K562 (cell line): Measurements from ENCODE around the gene PBX4. TPM values are rescaled to one million over a fixed set of nuclear protein-coding genes. Genes with fewer than 3 reads are reported as not detected.
A peak's percentile ranks its signal among the peaks of the same experiment; 100 is the strongest.

ENCODE experiments used
- ATAC-seq: fragments of 200-7000 bp; cut with Tn5 transposase; 3 replicates; pipeline ENCODE4 v1.9.1; 2020; ENCODE audit warnings: moderate library complexity
- BruUV-seq: library from RNA; stranded (reverse); fragments of 400-500 nt; replicated peaks from 2 replicates; lab custom pipeline; 2021; lab: Mats Ljungman, UMichigan
- CTCF ChIA-PET: fragments of 300-600 bp; formaldehyde crosslinking; extraction: SDS; loops from one replicate; lab custom pipeline; 2021; ENCODE audit warnings: low intra/inter-chr PET ratio; lab: Yijun Ruan, JAX
- POLR2A ChIA-PET: fragments of 300-600, 350-650 bp; sonication (Branson Sonifier 250); formaldehyde crosslinking; extraction: SDS; loops from one replicate; lab custom pipeline; 2021; ENCODE audit warnings: antibody characterized with exemption, inconsistent platforms; lab: Yijun Ruan, JAX
- DNase-seq, 4 experiments: peaks; one replicate each; pipeline versions ENCODE4 v3.0.0 to v3.0.0-alpha.2; 2011 to 2018; ENCODE audit warnings: low spot score in 3 of 4, mixed read lengths in 3 of 4; ENCODE audit errors: extremely low read depth in 1 of 4
- FAIRE-seq: peaks from 2 replicates; lab custom pipeline; 2011; peaks lifted over from hg19 to GRCh38; lab: Jason Lieb, UNC
- H2AFZ ChIP-seq: 2 replicates; pipeline ENCODE4 v1.6.0; 2011; ENCODE audit warnings: low read depth, low read length, control low read depth, inconsistent platforms
- H3K27ac ChIP-seq: fragments of 200-600 bp; 3 replicates; pipeline ENCODE4 v1.8.0; 2011; ENCODE audit warnings: low read depth, mild to moderate bottlenecking, control low read depth, inconsistent platforms, low read length, moderate library complexity, mixed read lengths; ENCODE audit errors: extremely low read depth
- H3K27me3 ChIP-seq, 2 experiments: fragments of 300-600 bp in 1 of 2; 2 replicates in 1 of 2; 3 replicates in 1 of 2; pipeline versions ENCODE4 v1.6.0 to v1.8.0; 2011; ENCODE audit warnings: inconsistent platforms in 2 of 2, low read length in 2 of 2, mild to moderate bottlenecking in 1 of 2, mixed read lengths in 1 of 2, moderate library complexity in 1 of 2; ENCODE audit not compliant: control insufficient read depth in 2 of 2, insufficient read depth in 2 of 2
- H3K36me3 ChIP-seq: fragments of 300-600 bp; 3 replicates; pipeline ENCODE4 v1.8.0; 2011; ENCODE audit warnings: mild to moderate bottlenecking, low read length, inconsistent platforms; ENCODE audit not compliant: control insufficient read depth, insufficient read depth
- H3K4me1 ChIP-seq, 2 experiments: fragments of 200-600 bp in 1 of 2; replicated peaks in 1 of 2; 2 replicates in 1 of 2; 3 replicates in 1 of 2; pipeline versions ENCODE4 v1.5.1 to v1.8.0; 2011; ENCODE audit warnings: inconsistent platforms in 2 of 2, low read length in 2 of 2, mild to moderate bottlenecking in 1 of 2, mixed read lengths in 1 of 2, moderate library complexity in 1 of 2; ENCODE audit not compliant: control insufficient read depth in 2 of 2, insufficient read depth in 2 of 2
- H3K4me2 ChIP-seq: 2 replicates; pipeline ENCODE4 v1.6.1; 2011; ENCODE audit warnings: low read length, control low read depth, inconsistent platforms, mixed read lengths; ENCODE audit not compliant: insufficient read depth
- H3K4me3 ChIP-seq: fragments of 200-600 bp; sonication (generic), shearing (Covaris generic); 2 replicates; pipeline ENCODE4 v1.5.1; 2016; ENCODE audit warnings: control low read depth, inconsistent platforms
- H3K79me2 ChIP-seq: fragments of 200-600 bp; 3 replicates; pipeline ENCODE4 v1.8.0; 2011; ENCODE audit warnings: low read length, inconsistent platforms; ENCODE audit not compliant: control insufficient read depth, insufficient read depth
- H3K9ac ChIP-seq, 2 experiments: 2 replicates each; pipeline versions ENCODE4 v1.6.0 to v1.6.1; 2011; ENCODE audit warnings: low read depth in 2 of 2, low read length in 2 of 2, control low read depth in 1 of 2, inconsistent platforms in 1 of 2, mild to moderate bottlenecking in 1 of 2, mixed read lengths in 1 of 2; ENCODE audit not compliant: insufficient read depth in 1 of 2
- H3K9me1 ChIP-seq: one replicate; pipeline ENCODE4 v1.6.0; 2011; ENCODE audit warnings: inconsistent platforms, mild to moderate bottlenecking, low read length, moderate library complexity; ENCODE audit not compliant: control insufficient read depth, insufficient read depth
- H3K9me3 ChIP-seq: replicated peaks from 2 replicates; pipeline ENCODE4 v1.5.1; 2011; ENCODE audit warnings: low read depth, low read length, inconsistent platforms; ENCODE audit not compliant: control insufficient read depth, insufficient read depth
- H4K20me1 ChIP-seq: replicated peaks from 2 replicates; pipeline ENCODE4 v1.6.1; 2011; ENCODE audit warnings: low read length, inconsistent platforms, mixed read lengths; ENCODE audit not compliant: control insufficient read depth, insufficient read depth
- KDM4B ChIP-seq, 2 experiments: fragments of 450-650 bp in 1 of 2; sonication (generic) in 1 of 2; IDR thresholded peaks; 2 replicates each; pipeline ENCODE4 v1.6.1; 2016 to 2017; ENCODE audit warnings: borderline replicate concordance in 2 of 2, antibody characterized with exemption in 1 of 2, low read depth in 1 of 2, mild to moderate bottlenecking in 1 of 2
- MTF1 ChIP-seq: fragments of 250-450 bp; sonication (Bioruptor Pico); IDR thresholded peaks from 2 replicates; pipeline ENCODE4 v1.9.0; 2021; ENCODE audit warnings: moderate library complexity, mild to moderate bottlenecking, inconsistent platforms, borderline replicate concordance
- POLR2G ChIP-seq: fragments of 200-400 bp; formaldehyde crosslinking; IDR thresholded peaks from 2 replicates; pipeline ENCODE4 v1.6.1; 2017; ENCODE audit warnings: low read depth, mild to moderate bottlenecking, antibody characterized with exemption, low read length, moderate library complexity
- WGBS: fragments of 100-300 bp; shearing (Covaris generic); methylation state at CpG from one replicate; pipeline ENCODE4 v1.1.6; 2016; ENCODE audit warnings: low coverage, mixed read lengths; ENCODE audit not compliant: insufficient coverage; ENCODE audit errors: missing lambda C conversion rate; 5-methylcytosine and 5-hydroxymethylcytosine counted together
- in situ Hi-C: fragments of 300-500 bp; cut with MboI; formaldehyde crosslinking; loops from 4 replicates; pipeline ENCODE4 v1.15.0; 2018; ENCODE audit warnings: inconsistent platforms, mixed read lengths
- intact Hi-C: fragments of 100-400 bp; cut with micrococcal nuclease; formaldehyde crosslinking; loops from 2 replicates; pipeline ENCODE4 v1.14.2; 2022
- polyA plus RNA-seq, 8 experiments: library from polyadenylated mRNA; depleted of rRNA in 4 of 8; stranded (reverse) in 5 of 8; unstranded in 3 of 8; fragments of >200 nt; fragmentation: Nextera tagmentation in 2 of 8; fragmentation: Illumina TruSeq in 1 of 8; extraction: Ambion mirVana in 2 of 8; extraction: Trizol in 1 of 8; gene quantifications; 2 replicates each; pipeline versions ENCODE4 v1.2.1 to v1.2.3, GENCODE V29; 2011 to 2014; ENCODE audit warnings: inconsistent platforms in 1 of 8, missing spikeins in 1 of 8
- total RNA-seq, 7 experiments: library from RNA; depleted of rRNA in 6 of 7; stranded (reverse); fragments of >200 nt in 6 of 7; fragmentation: Illumina TruSeq in 2 of 7; extraction: Trizol in 2 of 7; gene quantifications; 2 replicates each; pipeline versions ENCODE4 v1.2.1 to v1.2.3, GENCODE V29; 2011 to 2021; ENCODE audit warnings: low replicate concordance in 1 of 7
- TF ChIP-seq, protein P1 (sequence below): fragments of 250-450 bp; sonication (Bioruptor Pico); IDR thresholded peaks from 2 replicates; pipeline ENCODE4 v1.4.0; 2020; ENCODE audit warnings: borderline replicate concordance

The PBX4 gene
- total and polyA plus RNA-seq, 9 of the 15 experiments (the other 6 are each of a cell fraction or from before 2014, with no cell fraction given) = 0.11 to 3.8 (median 1.6) TPM; not detected in 1

- intact Hi-C loops = no loop called here
- H2AFZ ChIP-seq = no peak overlapping the region
- DNase-seq (no peak), FAIRE-seq (no peak), ATAC-seq (no peak)
- no peaks in the 10 kb centered on the region for H4K20me1 ChIP-seq
- peaks cover 0 to 4% of the 10 kb centered on the region in 2 experiments; a peak in 1 of 5 replicates for H3K4me1 ChIP-seq
- no TSS peak for BruUV-seq
- no peak for TF ChIP-seq KDM4B (IDR thresholded peaks at IDR 0.05; ENCODE audit: borderline replicate concordance in 2 of 2, low read depth in 1 of 2)
- peak; percentile 47; the same call in 1 of the 2 replicates for TF ChIP-seq POLR2G
- TF ChIP-seq MTF1 (CRISPR knock-in tag) = no peak
- TF ChIP-seq, protein P1, sequence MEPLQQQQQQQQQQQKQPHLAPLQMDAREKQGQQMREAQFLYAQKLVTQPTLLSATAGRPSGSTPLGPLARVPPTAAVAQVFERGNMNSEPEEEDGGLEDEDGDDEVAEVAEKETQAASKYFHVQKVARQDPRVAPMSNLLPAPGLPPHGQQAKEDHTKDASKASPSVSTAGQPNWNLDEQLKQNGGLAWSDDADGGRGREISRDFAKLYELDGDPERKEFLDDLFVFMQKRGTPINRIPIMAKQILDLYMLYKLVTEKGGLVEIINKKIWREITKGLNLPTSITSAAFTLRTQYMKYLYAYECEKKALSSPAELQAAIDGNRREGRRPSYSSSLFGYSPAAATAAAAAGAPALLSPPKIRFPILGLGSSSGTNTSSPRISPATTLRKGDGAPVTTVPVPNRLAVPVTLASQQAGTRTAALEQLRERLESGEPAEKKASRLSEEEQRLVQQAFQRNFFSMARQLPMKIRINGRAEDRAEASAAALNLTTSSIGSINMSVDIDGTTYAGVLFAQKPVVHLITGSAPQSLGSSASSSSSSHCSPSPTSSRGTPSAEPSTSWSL = no peak
- no peaks in the 10 kb centered on the region for H3K9me3 ChIP-seq
- H3K27ac ChIP-seq = no peak overlapping the region
- H3K27me3 ChIP-seq = no peaks in the 10 kb centered on the region
- peaks cover 94% of the 10 kb centered on the region; the same call in 2 of the 3 replicates for H3K36me3 ChIP-seq
- 90% methylated on average over 8 of the region's 13 CpGs for WGBS
- CTCF ChIA-PET = no interaction called here
- POLR2A ChIA-PET = interaction anchor here (5.6 kb wide), 1 partner anchor 11 kb away, joined by 40 read pairs; the partner anchor contains the start of gene ATP13A1
- in situ Hi-C loops = no loop called here
- no peaks in the 10 kb centered on the region for H3K9me1 ChIP-seq
- H3K4me2 ChIP-seq = no peak overlapping the region
- H3K79me2 ChIP-seq = no peaks in the 10 kb centered on the region
- H3K4me3 ChIP-seq = no peak overlapping the region
- no peak overlapping the region; a peak in 1 of 4 replicates for H3K9ac ChIP-seq
These were observed 32.6 kb upstream of the PBX4 start for GRCh38 chr19:19651076-19651475.
